ENCODE data around the gene CCL7. TPM values are rescaled to one million over a fixed set of nuclear protein-coding genes. Genes with fewer than 3 reads are reported as not detected.

The CCL7 gene
- total RNA-seq, 4 donors from 2014 or later = 1.5 TPM; not detected in 3

GRCh38 chr17:34254651-34255380, 15.2 kb upstream of the CCL7 start, which contains the start of gene CCL2:
CCL2 (plus strand) TSS chr17:34255285; CDS start chr17:34255350, 65 bp downstream.
- peak in 1 of 2 donors; percentile 81 for DNase-seq (ENCODE audit: low spot score in 2 of 2)

GRCh38 chr17:34255381-34255732, 14.7 kb upstream of the CCL7 start:
- peak overlapping the region; percentile 39 for H3K4me3 ChIP-seq

More at GRCh38 chr17:34254651-34255380, 15.2 kb upstream of the CCL7 start, which contains the start of gene CCL2:
- no peaks in the 10 kb centered on the region for H3K36me3 ChIP-seq
- peak within 1 kb of the TSS; percentile 39 for H3K4me3 ChIP-seq
- no peaks in the 10 kb centered on the region for H3K27me3 ChIP-seq
- WGBS = 2% methylated on average over 11 of the region's 11 CpGs
- TF ChIP-seq POLR2A (IDR thresholded peaks at IDR 0.05) (peak in 1 of 2 donors; percentile 11), EP300 (IDR thresholded peaks at IDR 0.05) (no peak), CTCF (IDR thresholded peaks at IDR 0.05) (no peak), POLR2AphosphoS5 (IDR thresholded peaks at IDR 0.05) (no peak)
- no peaks in the 10 kb centered on the region for H3K9me3 ChIP-seq
- peak within 1 kb of the TSS; percentile 86 for H3K27ac ChIP-seq
- peaks cover 64% of the 10 kb centered on the region for H3K4me1 ChIP-seq

GRCh38 chr17:34255841-34256240, 14.2 kb upstream of the CCL7 start:
- no peaks in the 10 kb centered on the region for H3K9me3 ChIP-seq
- H3K27ac ChIP-seq = peak overlapping the region; percentile 86
- peaks cover 56% of the 10 kb centered on the region for H3K4me1 ChIP-seq
- H3K27me3 ChIP-seq = no peaks in the 10 kb centered on the region
- WGBS = 63% methylated on average over 1 of the region's 1 CpG
- no peak for DNase-seq (ENCODE audit: low spot score in 2 of 2)
- no peak for TF ChIP-seq POLR2AphosphoS5 (IDR thresholded peaks at IDR 0.05)
- TF ChIP-seq EP300 (IDR thresholded peaks at IDR 0.05) = no peak
- TF ChIP-seq POLR2A (IDR thresholded peaks at IDR 0.05) = no peak
- no peak for TF ChIP-seq CTCF (IDR thresholded peaks at IDR 0.05)
- H3K4me3 ChIP-seq = peak overlapping the region; percentile 39
- no peaks in the 10 kb centered on the region for H3K36me3 ChIP-seq

More at GRCh38 chr17:34255381-34255732, 14.7 kb upstream of the CCL7 start:
- Histone ChIP-seq H3K36me3 (no peaks in the 10 kb centered on the region), H3K27ac (peak overlapping the region; percentile 86), H3K27me3 (no peaks in the 10 kb centered on the region), H3K4me1 (peaks cover 59% of the 10 kb centered on the region), H3K9me3 (no peaks in the 10 kb centered on the region)
- 26% methylated on average over 5 of the region's 5 CpGs for WGBS
- DNase-seq (ENCODE audit: low spot score in 2 of 2) = no peak
- TF ChIP-seq POLR2A (IDR thresholded peaks at IDR 0.05) = peak in 1 of 2 donors; percentile 5
- TF ChIP-seq CTCF (IDR thresholded peaks at IDR 0.05) = no peak

GRCh38 chr17:34257299-34257985, 12.6 kb upstream of the CCL7 start:
- 58% methylated on average over 5 of the region's 5 CpGs for WGBS
- no peak for TF ChIP-seq POLR2AphosphoS5 (IDR thresholded peaks at IDR 0.05)
- TF ChIP-seq POLR2A (IDR thresholded peaks at IDR 0.05) = no peak
- TF ChIP-seq CTCF (IDR thresholded peaks at IDR 0.05) = no peak
- no peak for TF ChIP-seq EP300 (IDR thresholded peaks at IDR 0.05)
- no peak overlapping the region for H3K27ac ChIP-seq
- no peaks in the 10 kb centered on the region for H3K36me3 ChIP-seq
- DNase-seq (ENCODE audit: low spot score in 2 of 2) = no peak
- H3K9me3 ChIP-seq = no peaks in the 10 kb centered on the region
- H3K4me3 ChIP-seq = no peak overlapping the region
- no peaks in the 10 kb centered on the region for H3K27me3 ChIP-seq
- H3K4me1 ChIP-seq = peaks cover 40% of the 10 kb centered on the region

GRCh38 chr17:34257986-34258326, 12.1 kb upstream of the CCL7 start:
- 71% methylated on average over 1 of the region's 1 CpG for WGBS
- Histone ChIP-seq H3K27me3 (no peaks in the 10 kb centered on the region), H3K9me3 (no peaks in the 10 kb centered on the region), H3K4me3 (no peak overlapping the region), H3K4me1 (peaks cover 35% of the 10 kb centered on the region), H3K27ac (no peak overlapping the region), H3K36me3 (no peaks in the 10 kb centered on the region)
- TF ChIP-seq POLR2A (IDR thresholded peaks at IDR 0.05) = no peak
- TF ChIP-seq POLR2AphosphoS5 (IDR thresholded peaks at IDR 0.05) = no peak
- no peak for TF ChIP-seq EP300 (IDR thresholded peaks at IDR 0.05)
- no peak for TF ChIP-seq CTCF (IDR thresholded peaks at IDR 0.05)
- no peak for DNase-seq (ENCODE audit: low spot score in 2 of 2)

All from suprapubic skin (tissue), 4 donors.